WTC11 (cell line): Measurements from ENCODE around the gene CEP20. TPM values are rescaled to one million over a fixed set of nuclear protein-coding genes. Genes with fewer than 3 reads are reported as not detected.
A peak's percentile ranks its signal among the peaks of the same experiment; 100 is the strongest.

ENCODE experiments used
- ATAC-seq: fragments of 200-7000 bp; cut with Tn5 transposase; 2 replicates; pipeline ENCODE4 v1.10.0; 2021; ENCODE audit warnings: mild to moderate bottlenecking, moderate library complexity
- CTCF ChIA-PET: fragments of 300-600 bp; sonication (Branson Sonifier 250); formaldehyde crosslinking; loops from one replicate; lab custom pipeline; 2021; ENCODE audit warnings: antibody characterized with exemption; lab: Charles Lee
- POLR2A ChIA-PET: fragments of 350-600 bp; sonication (Branson Sonifier 250); formaldehyde crosslinking; loops from one replicate; lab custom pipeline; 2021; ENCODE audit warnings: antibody characterized with exemption; lab: Charles Lee
- DNase-seq: peaks from one replicate; pipeline ENCODE4 v3.0.0; 2021; ENCODE audit warnings: low spot score
- H3K27ac Mint-ChIP-seq: 2 replicates; pipeline ENCODE4 v1.8.0; 2021; ENCODE audit warnings: mixed read lengths
- H3K27me3 Mint-ChIP-seq: 2 replicates; pipeline ENCODE4 v1.8.0; 2021; ENCODE audit warnings: low read depth, mild to moderate bottlenecking, moderate library complexity, mixed read lengths
- H3K36me3 Mint-ChIP-seq: 2 replicates; pipeline ENCODE4 v1.8.0; 2021; ENCODE audit warnings: mixed read lengths
- H3K4me1 Mint-ChIP-seq: 2 replicates; pipeline ENCODE4 v1.8.0; 2022; ENCODE audit warnings: mixed read lengths
- H3K4me3 Mint-ChIP-seq: 2 replicates; pipeline ENCODE4 v1.8.0; 2021; ENCODE audit warnings: mild to moderate bottlenecking, moderate library complexity, mixed read lengths
- H3K9me3 Mint-ChIP-seq: 2 replicates; pipeline ENCODE4 v1.8.0; 2021; ENCODE audit warnings: mixed read lengths
- AFF4 ChIP-seq: sonication (generic); formaldehyde crosslinking; IDR thresholded peaks from 2 replicates; pipeline ENCODE4 v1.8.1; 2023; ENCODE audit warnings: mild to moderate bottlenecking, missing genetic modification reagents, borderline replicate concordance
- CREB1 ChIP-seq: sonication (generic); formaldehyde crosslinking; IDR thresholded peaks from 2 replicates; pipeline ENCODE4 v1.8.0; 2023; ENCODE audit warnings: mild to moderate bottlenecking, missing genetic modification reagents
- HMGXB4 ChIP-seq: sonication (generic); formaldehyde crosslinking; IDR thresholded peaks from 2 replicates; pipeline ENCODE4 v1.8.1; 2023; ENCODE audit warnings: mild to moderate bottlenecking, moderate library complexity, missing genetic modification reagents
- MXD4 ChIP-seq: fragments of 250-450 bp; sonication (Bioruptor Pico); IDR thresholded peaks from 2 replicates; pipeline ENCODE4 v1.8.0; 2021; ENCODE audit warnings: mild to moderate bottlenecking, moderate library complexity, borderline replicate concordance
- NFATC4 ChIP-seq: fragments of 250-450 bp; sonication (Bioruptor Pico); IDR thresholded peaks from 2 replicates; pipeline ENCODE4 v1.9.0; 2021; ENCODE audit warnings: mild to moderate bottlenecking
- NFE2L1 ChIP-seq: sonication (generic); formaldehyde crosslinking; IDR thresholded peaks from 2 replicates; pipeline ENCODE4 v1.8.1; 2023; ENCODE audit warnings: missing genetic modification reagents
- RELA ChIP-seq: sonication (generic); formaldehyde crosslinking; IDR thresholded peaks from 2 replicates; pipeline ENCODE4 v1.8.1; 2022; ENCODE audit warnings: missing genetic modification reagents, mild to moderate bottlenecking, borderline replicate concordance
- SMAD4 ChIP-seq: sonication (generic); formaldehyde crosslinking; IDR thresholded peaks from 2 replicates; pipeline ENCODE4 v1.8.0; 2022; ENCODE audit warnings: mild to moderate bottlenecking, missing genetic modification reagents
- SP1 ChIP-seq: sonication (generic); formaldehyde crosslinking; conservative IDR thresholded peaks from 2 replicates; pipeline ENCODE4 v1.8.1; 2022; ENCODE audit warnings: missing genetic modification reagents
- TCF7 ChIP-seq: sonication (generic); formaldehyde crosslinking; IDR thresholded peaks from 2 replicates; pipeline ENCODE4 v1.8.0; 2022; ENCODE audit warnings: mild to moderate bottlenecking, low read depth, missing genetic modification reagents, moderate library complexity
- ZBTB21 ChIP-seq: sonication (generic); formaldehyde crosslinking; IDR thresholded peaks from 2 replicates; pipeline ENCODE4 v1.8.1; 2023; ENCODE audit warnings: mild to moderate bottlenecking, missing genetic modification reagents, borderline replicate concordance
- ZNF138 ChIP-seq: sonication (generic); formaldehyde crosslinking; conservative IDR thresholded peaks from 2 replicates; pipeline ENCODE4 v1.8.1; 2022; ENCODE audit warnings: mild to moderate bottlenecking, moderate library complexity, missing genetic modification reagents
- ZNF232 ChIP-seq: sonication (generic); formaldehyde crosslinking; IDR thresholded peaks from 2 replicates; pipeline ENCODE4 v1.8.0; 2022; ENCODE audit warnings: mild to moderate bottlenecking, missing genetic modification reagents
- ZNF263 ChIP-seq: sonication (generic); formaldehyde crosslinking; IDR thresholded peaks from 2 replicates; pipeline ENCODE4 v1.8.1; 2022; ENCODE audit warnings: low read depth, mild to moderate bottlenecking, moderate library complexity, missing genetic modification reagents
- ZNF317 ChIP-seq: sonication (generic); formaldehyde crosslinking; IDR thresholded peaks from 2 replicates; pipeline ENCODE4 v1.8.1; 2023; ENCODE audit warnings: low read depth, mild to moderate bottlenecking, moderate library complexity, missing genetic modification reagents, borderline replicate concordance
- ZNF396 ChIP-seq: fragments of 250-450 bp; sonication (Bioruptor Pico); IDR thresholded peaks from 2 replicates; pipeline ENCODE4 v1.8.0; 2021; ENCODE audit warnings: mild to moderate bottlenecking, moderate library complexity, borderline replicate concordance
- ZNF423 ChIP-seq: fragments of 250-450 bp; sonication (Bioruptor Pico); IDR thresholded peaks from 2 replicates; pipeline ENCODE4 v2.1.2; 2022; ENCODE audit warnings: mild to moderate bottlenecking, moderate library complexity
- ZNF671 ChIP-seq: fragments of 250-450 bp; sonication (Bioruptor Pico); IDR thresholded peaks from 2 replicates; pipeline ENCODE4 v1.8.0; 2021; ENCODE audit warnings: mild to moderate bottlenecking
- total RNA-seq: library from RNA; stranded (reverse); gene quantifications from 3 replicates; pipeline ENCODE4 v1.2.3, GENCODE V29; 2021
- TF ChIP-seq, protein P1 (sequence below): sonication (generic); formaldehyde crosslinking; IDR thresholded peaks from 2 replicates; pipeline ENCODE4 v1.8.0; 2022; ENCODE audit warnings: mild to moderate bottlenecking, missing genetic modification reagents
- TF ChIP-seq, protein P2 (sequence below): sonication (generic); formaldehyde crosslinking; IDR thresholded peaks from 2 replicates; pipeline ENCODE4 v1.8.0; 2023; ENCODE audit warnings: missing genetic modification reagents, mild to moderate bottlenecking, borderline replicate concordance

Gene CEP20
- total RNA-seq, 1 experiment from 2014 or later = 39.1 TPM

GRCh38 chr16:15891508-15891907 is 3.1 kb upstream of the CEP20 start:
- TF ChIP-seq MXD4 (no peak), RELA (CRISPR knock-in tag) (no peak), ZBTB21 (no peak), ZNF671 (CRISPR knock-in tag) (no peak), NFATC4 (CRISPR knock-in tag) (no peak), ZNF423 (CRISPR knock-in tag) (no peak), ZNF138 (CRISPR knock-in tag) (no peak), CREB1 (no peak), AFF4 (CRISPR knock-in tag) (no peak), ZNF232 (CRISPR knock-in tag) (no peak), ZNF317 (CRISPR knock-in tag) (no peak), TCF7 (CRISPR knock-in tag) (no peak), NFE2L1 (no peak), ZNF263 (CRISPR knock-in tag) (no peak), ZNF396 (CRISPR knock-in tag) (no peak)
- TF ChIP-seq, protein P1, sequence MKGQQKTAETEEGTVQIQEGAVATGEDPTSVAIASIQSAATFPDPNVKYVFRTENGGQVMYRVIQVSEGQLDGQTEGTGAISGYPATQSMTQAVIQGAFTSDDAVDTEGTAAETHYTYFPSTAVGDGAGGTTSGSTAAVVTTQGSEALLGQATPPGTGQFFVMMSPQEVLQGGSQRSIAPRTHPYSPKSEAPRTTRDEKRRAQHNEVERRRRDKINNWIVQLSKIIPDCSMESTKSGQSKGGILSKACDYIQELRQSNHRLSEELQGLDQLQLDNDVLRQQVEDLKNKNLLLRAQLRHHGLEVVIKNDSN (CRISPR knock-in tag) = no peak
- no peaks in the 10 kb centered on the region for H3K9me3 Mint-ChIP-seq
- POLR2A ChIA-PET = no interaction called here
- CTCF ChIA-PET = no interaction called here
- H3K27ac Mint-ChIP-seq = no peak overlapping the region
- no peak for DNase-seq
- peaks cover 10% of the 10 kb centered on the region for H3K4me1 Mint-ChIP-seq
- H3K27me3 Mint-ChIP-seq = no peaks in the 10 kb centered on the region
- no peaks in the 10 kb centered on the region for H3K36me3 Mint-ChIP-seq
- no peak for ATAC-seq
- no peak overlapping the region for H3K4me3 Mint-ChIP-seq

DNA sequence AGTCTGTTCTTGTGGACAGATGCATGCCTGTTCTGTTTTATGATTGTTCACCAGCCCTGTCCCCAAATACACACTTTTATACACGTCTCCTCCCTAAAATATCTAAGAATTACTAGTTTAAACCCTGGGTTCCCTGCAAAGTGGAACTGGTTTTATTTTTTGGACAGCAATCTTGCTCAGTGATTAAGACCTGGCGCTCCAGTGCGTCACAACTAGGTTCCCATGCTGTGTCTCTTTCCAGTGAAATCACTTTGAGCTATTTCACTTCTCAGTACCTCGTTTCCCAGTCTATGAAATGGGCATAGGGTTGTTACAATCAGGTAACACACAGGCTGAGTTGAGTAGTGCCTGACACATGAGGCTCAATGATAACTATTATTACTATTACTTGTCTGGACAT is 1.1 kb downstream of the CEP20 start:
- CTCF ChIA-PET = interaction anchor here (0.7 to 4.4 kb wide), 3 partner anchors 12 to 65 kb away, joined by 3 to 44 read pairs (median 7); no protein-coding TSS in a partner anchor
- no peak for ATAC-seq
- H3K4me3 Mint-ChIP-seq = peak overlapping the region; percentile 100
- H3K27me3 Mint-ChIP-seq = no peaks in the 10 kb centered on the region
- TF ChIP-seq SP1 (no peak), SMAD4 (CRISPR knock-in tag) (no peak), TCF7 (CRISPR knock-in tag) (no peak), HMGXB4 (CRISPR knock-in tag) (no peak)
- TF ChIP-seq, protein P2, sequence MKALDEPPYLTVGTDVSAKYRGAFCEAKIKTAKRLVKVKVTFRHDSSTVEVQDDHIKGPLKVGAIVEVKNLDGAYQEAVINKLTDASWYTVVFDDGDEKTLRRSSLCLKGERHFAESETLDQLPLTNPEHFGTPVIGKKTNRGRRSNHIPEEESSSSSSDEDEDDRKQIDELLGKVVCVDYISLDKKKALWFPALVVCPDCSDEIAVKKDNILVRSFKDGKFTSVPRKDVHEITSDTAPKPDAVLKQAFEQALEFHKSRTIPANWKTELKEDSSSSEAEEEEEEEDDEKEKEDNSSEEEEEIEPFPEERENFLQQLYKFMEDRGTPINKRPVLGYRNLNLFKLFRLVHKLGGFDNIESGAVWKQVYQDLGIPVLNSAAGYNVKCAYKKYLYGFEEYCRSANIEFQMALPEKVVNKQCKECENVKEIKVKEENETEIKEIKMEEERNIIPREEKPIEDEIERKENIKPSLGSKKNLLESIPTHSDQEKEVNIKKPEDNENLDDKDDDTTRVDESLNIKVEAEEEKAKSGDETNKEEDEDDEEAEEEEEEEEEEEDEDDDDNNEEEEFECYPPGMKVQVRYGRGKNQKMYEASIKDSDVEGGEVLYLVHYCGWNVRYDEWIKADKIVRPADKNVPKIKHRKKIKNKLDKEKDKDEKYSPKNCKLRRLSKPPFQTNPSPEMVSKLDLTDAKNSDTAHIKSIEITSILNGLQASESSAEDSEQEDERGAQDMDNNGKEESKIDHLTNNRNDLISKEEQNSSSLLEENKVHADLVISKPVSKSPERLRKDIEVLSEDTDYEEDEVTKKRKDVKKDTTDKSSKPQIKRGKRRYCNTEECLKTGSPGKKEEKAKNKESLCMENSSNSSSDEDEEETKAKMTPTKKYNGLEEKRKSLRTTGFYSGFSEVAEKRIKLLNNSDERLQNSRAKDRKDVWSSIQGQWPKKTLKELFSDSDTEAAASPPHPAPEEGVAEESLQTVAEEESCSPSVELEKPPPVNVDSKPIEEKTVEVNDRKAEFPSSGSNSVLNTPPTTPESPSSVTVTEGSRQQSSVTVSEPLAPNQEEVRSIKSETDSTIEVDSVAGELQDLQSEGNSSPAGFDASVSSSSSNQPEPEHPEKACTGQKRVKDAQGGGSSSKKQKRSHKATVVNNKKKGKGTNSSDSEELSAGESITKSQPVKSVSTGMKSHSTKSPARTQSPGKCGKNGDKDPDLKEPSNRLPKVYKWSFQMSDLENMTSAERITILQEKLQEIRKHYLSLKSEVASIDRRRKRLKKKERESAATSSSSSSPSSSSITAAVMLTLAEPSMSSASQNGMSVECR (CRISPR knock-in tag) = no peak
- no peaks in the 10 kb centered on the region for H3K9me3 Mint-ChIP-seq
- peaks cover 14% of the 10 kb centered on the region for H3K4me1 Mint-ChIP-seq
- peaks cover 8% of the 10 kb centered on the region for H3K36me3 Mint-ChIP-seq
- no peak for DNase-seq
- POLR2A ChIA-PET = interaction anchor here (0.7 to 2.1 kb wide), 3 partner anchors 10 to 73 kb away, joined by 3 to 6 read pairs (median 4); no protein-coding TSS in a partner anchor
- H3K27ac Mint-ChIP-seq = no peak overlapping the region; the same call in 1 of the 2 replicates
